Stimulated activated CD4-positive, alpha-beta T cell treated with anti-CD3 and anti-CD28 coated beads, Interleukin-4, amount 100 ng/mL, for 48 hours (primary cell): Measurements from ENCODE around the gene RGS10.
"Not testable (repeated sequence)": the region's sequence is repeated elsewhere in the genome, so short reads cannot be mapped to it uniquely, and the experiment has no call there.

Source experiments
- DNase-seq, 2 donors: peaks; one replicate each; pipeline ENCODE4 v3.0.0-alpha.2; 2020; ENCODE audit warnings: low read depth in 2 of 2

The RGS10 gene

DNA sequence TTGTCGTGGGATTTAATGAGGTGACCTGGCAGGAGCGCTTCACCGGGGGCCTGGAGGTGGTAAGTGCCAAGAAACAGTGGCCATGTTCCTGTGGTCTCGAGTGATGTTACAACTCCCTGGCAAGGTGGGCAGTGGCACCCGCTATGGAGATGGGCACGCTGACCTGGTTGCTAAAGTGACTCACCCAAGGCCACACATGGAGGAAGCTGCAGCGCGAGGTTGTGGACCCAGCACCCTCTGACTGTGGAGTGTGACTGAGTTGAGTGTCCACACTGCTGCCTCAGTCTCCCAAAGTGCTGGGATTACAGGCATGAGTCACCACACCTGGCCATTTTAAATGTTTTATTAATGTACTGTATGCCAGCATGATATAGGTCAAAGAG, 73.2 kb downstream of the RGS10 start:
- no peak for DNase-seq

DNA sequence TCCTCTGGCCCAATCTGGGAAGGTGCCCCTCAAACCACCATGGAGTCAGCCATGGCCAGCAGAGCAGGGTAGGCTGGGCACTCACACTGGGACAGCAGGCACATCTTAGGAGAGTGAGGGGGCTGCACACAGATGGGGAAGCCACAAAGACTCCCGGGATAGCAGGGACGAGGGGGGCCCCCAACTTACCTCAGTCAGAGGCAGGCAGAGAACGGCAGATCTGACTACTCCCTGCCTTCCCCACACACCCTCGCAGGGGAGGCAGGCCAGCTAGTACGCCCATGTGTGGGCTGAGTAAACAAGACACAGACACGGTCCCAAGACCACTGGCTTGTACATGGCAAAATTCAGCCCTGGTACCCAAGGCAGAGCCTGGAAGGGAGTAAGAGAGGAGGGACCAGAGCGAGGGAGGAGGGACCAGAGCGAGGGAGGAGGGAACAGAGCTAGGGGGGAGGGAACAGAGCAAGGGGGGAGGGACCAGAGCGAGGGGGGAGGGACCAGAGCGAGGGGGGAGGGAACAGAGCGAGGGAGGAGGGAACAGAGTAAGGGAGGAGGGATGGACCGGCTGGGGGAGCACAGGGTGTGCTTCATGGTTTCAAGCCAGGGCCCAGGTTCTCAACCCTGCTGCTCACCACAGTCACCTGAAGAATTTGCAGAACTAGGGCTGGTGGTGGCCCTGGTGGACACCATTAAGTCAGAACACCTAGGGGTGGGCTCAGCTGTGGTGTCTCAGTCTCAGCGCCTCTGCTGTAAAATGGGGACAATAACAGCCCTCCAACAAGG, 73.8 kb downstream of the RGS10 start:
- DNase-seq, result no peak

DNA sequence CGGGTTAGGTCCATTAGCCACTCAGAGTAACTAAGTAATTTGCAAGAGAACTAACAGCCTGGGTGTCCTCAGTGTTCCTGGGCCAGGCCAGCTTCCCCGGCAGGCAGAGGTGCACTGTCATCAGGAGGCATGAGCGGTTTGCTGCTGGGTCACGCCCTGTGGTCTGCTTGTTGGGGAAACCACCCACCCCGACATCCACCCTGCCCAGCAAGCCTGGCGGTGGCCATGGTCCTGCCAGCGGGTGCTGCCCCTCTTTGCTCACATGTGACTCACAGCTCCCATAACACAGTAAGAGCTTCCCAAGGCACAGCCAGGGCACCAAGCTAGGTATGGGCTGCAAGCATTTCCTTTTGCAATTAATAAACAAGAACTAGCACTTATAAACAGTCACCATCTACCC, 75.9 kb downstream of the RGS10 start:
- DNase-seq, result peak in 1 of 2 donors; percentile 28

DNA sequence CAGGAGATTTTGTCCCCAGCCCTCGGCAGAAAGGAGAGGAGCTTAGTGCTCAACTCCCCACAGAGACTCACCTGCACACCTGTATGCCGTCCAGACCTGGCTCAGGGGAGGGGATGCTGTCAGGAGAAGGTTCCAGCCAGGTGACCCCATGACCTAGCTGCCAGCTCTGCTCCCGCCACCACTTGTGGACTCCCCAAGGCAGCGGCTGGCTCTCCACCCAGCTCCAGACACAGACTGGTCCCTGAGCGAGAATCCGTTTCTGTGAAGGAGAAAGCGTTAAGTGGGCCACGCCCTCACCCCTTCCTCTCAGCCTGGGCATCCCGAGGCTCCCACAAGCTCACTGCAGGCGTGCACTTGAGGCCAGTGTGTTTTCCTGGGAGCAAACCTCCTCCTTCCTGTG, 76.4 kb downstream of the RGS10 start:
- no peak for DNase-seq

DNA sequence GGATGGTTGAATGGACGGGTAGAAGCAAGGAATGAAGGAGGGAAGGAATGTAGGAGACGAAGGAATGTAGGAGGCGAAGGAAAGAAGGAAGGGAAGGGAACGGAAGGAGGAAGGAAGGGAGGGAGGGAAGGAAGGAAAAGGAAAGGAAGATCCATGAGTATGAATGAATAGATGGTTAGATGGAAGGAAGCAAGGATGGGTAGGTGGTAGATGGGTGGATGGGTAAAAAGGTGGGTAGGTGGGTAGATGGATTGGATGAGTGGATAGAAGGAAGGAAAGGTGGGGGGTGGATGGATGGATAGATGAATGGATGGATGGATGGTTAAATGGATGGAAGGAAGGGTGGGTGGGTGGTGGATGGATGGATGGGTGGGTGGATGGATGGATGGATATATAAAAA, 77.4 kb downstream of the RGS10 start:
- no peak for DNase-seq

DNA sequence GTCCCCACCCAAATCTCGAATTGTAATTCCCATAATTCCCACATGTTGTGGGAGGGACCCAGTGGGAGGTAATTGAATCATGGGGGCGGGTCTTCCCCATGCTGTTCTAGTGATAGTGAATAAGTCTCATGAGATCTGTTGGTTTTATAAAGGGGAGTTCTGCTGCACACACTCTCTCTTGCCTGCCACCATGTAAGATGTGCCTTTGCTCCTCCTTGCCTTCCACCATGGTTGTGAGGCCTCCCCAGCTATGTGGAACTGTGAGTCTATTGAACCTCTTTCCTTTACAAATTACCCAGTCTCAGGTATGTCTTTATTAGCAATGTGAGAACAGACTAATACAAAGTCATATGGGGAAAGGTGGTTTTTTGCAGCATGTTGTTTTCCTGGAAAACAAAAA, 79.3 kb downstream of the RGS10 start:
- DNase-seq, result not testable (repeated sequence)

DNA sequence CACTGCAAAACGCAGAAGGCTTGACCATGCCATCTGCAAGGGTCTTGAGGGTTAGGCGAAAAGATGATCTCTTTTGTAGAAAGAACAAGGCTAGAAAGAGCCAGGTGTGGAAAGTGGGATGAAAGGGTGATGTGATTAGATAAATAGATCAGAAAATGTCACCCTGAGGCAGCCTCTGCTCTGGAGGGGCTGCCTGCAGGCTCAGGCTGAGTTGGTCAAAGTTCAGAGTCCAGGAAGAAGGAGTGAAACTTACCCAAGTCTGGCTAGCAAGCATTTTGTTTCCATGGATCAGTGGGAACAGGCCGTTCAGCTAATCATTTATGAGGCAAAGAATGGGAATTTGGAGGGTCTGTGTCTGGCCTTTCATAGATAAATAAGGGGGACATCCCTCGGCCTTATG, 79.7 kb downstream of the RGS10 start:
- DNase-seq, result no peak

DNA sequence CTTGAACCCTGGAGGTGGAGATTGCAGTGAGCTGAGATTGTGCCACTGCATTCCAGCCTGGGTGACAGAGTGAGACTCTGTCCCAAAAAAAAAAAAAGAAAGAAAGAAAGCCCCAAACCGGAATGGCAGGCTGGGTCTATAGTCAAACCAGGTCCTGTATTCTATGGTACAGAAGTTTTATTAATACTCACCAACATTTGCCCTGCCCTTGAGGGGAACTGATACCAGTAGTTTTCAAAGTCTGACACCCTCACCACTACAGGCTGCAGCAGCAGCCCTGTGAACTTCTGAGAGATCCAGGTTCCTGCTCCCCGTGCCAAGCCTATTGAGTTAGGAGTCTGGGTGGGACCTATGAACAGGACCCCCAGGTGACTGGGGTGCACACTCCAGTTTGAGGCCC, 80.6 kb downstream of the RGS10 start:
- DNase-seq, result no peak

DNA sequence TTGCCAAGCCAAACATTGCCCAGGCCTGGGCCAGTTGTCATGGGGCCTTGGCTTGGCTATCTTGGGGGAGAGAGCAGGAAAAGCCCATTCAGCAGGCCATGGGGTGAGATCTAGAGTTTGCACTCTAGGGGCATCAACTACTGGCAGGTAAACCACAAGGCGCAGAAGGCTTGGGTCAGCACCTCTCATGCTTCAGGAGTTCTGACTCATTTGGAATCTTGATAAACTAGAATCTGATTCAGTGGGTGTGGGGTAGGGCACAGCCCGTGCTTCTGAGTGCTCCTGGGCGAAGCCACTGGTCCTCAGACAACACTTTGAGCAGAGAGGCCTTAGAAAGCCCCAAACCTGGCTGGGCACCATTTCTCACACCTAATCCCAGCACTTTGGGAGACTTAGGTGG, 81.1 kb downstream of the RGS10 start:
- DNase-seq, result no peak

DNA sequence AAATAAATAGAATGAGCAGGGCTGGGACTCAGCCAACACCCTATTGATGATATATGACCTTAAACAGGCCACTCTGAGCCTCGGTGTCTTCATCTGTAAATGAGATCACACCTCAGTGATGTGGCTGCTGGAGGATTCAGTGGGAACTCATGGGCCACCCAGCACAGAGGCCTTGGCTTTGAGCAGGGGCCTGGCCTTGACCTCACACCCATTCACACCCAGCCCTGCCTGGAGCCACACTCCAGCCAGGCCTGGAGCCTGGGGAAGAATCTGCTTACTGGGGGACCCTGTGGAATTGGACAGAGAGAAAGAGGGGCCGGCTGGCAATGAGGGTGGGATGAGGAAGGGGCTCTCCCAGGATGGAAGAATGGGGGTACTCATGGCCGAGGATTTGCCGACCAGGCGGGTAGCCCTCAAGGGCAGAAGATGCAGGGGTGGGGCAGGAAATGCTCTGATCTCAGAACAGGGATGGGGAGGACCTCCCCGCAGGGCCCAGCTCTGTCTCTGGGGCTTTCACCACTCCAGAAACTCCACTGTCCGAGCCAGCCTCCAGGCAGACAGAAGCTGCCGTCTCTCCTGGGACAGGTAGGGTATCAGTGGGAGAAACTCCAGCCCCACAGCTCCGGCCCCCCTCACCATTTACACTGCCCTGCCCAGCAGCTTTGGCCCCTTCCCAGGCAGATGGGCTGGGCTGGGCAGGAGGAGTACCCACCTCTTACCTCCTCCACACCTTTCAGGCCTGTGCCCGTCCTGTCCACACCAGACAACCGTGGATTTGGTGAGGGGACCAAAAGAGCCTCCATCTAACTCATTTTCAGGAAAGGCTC, 81.9 kb downstream of the RGS10 start:
- no peak for DNase-seq

DNA sequence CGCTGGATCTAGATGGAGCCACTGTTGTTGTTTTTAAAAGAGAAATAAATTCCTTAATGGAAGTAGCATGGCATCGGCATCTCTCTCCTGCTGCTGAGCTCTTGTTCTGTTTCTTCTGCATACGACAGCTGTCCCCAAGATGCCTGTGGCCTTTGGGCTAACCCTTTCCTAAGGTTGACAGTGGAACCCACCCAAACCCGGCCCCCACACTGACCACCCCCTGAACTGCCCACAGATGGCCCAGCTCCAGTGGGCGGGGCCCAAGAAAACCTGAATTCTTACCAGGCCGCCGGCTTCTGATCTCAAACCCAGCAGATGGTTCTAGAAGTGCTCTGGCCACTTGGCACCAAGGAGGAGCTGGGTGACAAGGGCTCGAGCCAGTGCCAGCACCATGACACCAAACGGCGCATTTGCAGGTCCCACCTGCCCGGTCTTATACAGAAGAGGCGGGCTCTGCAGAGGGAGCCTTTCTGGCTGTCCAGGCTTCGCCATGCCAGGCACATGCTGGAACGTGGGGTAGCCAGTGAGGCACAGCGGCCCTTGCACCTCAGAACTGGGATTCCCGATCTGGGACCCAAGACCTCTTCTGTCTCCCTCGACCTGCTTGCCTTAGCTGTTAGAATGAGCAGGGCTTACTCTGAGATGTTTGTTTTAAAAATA, 82.7 kb downstream of the RGS10 start:
- no peak for DNase-seq

DNA sequence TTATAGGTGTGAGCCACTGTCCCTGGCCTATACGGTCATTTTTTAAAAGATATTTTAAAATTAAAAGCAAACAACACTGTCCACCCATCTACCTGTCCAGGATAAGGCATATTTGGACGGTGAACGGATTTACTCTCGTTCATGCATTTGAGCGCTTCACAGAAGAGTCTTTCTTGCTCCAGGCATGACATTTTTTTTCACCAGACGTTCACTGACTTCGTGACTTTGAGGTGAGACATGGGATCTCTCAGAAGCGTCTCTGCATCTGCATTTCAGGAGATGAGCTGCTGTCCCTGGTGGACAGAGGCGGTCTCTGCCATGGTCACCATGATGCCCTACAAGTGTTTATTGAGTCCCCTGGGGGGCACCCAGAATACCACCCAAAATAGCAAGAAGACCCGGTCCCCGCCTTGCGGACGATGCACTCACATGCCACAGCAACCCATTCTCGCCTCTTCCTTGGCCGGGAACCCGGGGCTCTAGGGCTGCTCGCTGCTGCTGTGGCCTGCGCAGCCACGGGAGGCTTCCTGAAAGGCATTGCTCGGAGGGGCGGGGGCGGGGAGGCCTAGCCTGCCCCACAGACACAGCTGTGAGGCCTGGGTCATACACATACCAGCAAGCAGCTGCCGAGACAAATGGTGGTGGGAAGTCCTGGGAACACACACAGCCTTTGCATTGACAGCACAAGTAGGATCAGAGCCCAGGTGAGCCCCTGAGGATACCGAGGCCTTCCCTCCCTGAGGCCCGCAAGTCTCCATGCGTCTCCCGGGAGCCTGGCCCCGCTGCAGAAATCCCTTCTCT, 84.4 kb downstream of the RGS10 start:
- DNase-seq, result no peak

DNA sequence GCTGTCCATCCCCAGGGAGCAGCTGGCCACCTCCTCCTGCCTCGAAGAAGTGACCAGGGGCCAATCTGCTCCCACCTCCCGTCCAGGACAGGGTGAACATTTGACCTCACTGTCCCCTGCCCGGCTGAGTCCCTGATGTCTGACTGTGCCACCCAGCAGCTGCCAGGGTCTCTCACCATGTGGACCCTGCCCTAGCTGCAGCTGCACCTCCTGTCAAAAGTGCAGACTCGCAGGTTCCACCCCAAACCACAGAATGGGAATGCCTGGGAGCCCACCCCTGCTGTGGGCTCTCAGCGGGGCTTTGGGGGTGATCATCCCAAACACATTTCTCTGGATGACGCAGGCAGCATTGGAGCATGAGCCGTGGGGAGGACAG, 86.1 kb downstream of the RGS10 start:
- DNase-seq, result no peak

DNA sequence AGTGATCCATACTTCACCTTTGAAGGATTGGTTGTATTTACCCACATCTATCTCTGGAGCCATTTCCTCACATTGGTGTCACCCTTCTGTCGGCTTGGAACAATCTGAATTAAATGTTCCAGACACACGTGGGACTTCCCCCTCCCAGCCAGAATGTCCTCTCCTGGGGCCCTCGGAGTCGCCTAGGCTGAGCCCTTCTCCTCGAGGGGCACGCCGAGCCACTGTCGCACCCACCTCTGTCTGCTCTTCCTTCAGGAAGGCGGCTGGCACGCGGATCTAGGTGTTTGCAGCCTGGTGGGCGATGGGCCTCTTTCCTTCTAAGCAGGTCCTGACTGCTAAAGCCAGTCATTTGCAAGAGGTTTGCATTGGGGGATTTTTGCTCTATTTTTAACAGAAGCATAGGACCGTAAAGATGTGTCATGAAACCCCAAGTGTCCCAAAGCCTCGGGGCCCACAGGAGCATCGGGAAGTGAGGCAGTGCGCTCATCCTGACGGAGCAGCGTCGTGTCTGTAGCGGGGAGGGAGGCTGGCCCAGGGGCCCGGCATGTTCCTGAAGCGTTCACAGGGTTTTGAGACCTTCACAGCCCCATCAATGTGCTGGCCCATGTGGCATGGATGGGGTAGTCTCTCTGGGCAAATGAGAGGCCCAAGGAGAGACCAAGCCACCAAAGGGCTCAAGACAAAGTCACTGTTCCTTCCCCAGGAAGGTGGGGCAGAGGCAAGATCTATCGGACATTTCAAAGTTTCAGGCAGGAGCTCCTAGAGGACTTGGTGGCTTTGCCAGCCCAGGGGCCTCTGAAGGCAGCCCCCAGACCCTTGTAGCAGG, 86.7 kb downstream of the RGS10 start:
- no peak for DNase-seq

DNA sequence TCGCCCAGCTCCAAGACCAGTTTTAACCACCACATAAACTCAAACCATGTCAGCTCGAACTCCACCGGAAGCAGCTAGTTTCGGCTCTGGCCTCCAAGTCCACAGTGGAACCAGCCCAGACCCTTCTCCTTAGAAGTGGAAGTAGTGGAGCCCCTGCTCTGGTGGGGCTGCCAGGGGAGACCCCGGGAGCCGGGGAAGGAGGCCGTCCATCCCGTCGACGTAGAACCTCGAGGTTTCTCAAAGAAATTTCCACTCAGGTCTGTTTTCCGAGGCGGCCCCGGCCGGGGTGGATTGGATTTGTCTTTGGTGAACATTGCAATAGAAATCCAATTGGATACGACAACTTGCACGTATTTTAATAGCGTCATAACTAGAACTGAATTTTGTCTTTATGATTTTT, 87.5 kb downstream of the RGS10 start:
- no peak for DNase-seq

DNA sequence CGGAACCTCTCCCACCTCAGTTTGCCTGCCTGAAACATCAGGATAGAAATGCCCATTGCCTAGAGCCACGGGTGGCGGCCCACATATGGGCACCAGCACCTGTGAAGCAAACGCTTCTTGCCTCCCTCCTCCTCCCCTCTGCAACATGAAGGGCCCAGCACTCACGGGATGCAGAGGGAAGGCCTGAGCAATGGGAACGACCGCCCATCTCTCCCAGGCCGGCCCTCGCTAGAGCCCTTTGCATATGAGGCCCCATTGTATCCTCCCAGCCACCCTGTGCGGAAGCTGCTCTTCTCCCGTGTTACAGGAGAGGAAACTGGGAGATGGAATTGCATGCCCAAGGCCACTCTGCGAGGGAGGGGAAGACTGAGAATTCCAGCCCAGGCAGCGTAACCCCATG, 88.2 kb downstream of the RGS10 start:
- no peak for DNase-seq

DNA sequence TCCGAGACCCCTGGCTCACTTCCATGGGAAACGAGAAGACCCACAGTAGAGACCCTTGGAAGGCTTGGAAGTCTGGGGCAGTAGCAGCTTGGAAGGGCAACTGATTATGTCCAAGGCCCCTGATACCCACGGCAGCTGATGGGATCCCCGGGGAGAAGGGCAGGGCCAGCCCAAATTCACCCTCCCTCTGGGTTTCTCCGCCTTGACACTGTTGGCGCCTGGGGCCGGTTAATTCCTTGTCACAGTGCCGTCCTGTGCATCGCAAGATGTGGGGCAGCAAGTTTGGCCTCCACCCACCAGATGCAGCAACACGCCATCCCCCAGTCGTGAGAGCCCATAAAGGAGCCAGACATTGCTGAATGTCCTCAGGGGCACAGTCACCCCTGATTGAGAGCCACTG, 89.2 kb downstream of the RGS10 start:
- DNase-seq, result no peak

DNA sequence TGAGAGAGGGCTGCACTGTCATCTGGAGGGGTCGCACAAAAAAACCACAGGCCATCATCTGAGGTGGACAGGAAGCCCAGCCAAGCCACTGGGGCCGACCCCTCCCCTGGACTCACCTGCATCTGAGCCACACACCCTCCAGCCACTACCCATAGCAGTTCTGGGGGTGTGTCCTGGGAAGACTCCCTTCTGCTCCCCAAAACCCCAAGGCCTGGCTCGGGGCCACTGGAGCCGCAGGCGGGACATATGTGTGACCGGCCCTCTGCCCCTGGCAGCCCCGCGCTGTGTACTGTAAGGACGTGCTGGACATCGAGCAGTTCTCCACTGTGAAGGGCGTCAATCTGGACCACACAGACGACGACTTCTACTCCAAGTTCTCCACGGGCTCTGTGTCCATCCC, 90.1 kb downstream of the RGS10 start:
- DNase-seq, result no peak

DNA sequence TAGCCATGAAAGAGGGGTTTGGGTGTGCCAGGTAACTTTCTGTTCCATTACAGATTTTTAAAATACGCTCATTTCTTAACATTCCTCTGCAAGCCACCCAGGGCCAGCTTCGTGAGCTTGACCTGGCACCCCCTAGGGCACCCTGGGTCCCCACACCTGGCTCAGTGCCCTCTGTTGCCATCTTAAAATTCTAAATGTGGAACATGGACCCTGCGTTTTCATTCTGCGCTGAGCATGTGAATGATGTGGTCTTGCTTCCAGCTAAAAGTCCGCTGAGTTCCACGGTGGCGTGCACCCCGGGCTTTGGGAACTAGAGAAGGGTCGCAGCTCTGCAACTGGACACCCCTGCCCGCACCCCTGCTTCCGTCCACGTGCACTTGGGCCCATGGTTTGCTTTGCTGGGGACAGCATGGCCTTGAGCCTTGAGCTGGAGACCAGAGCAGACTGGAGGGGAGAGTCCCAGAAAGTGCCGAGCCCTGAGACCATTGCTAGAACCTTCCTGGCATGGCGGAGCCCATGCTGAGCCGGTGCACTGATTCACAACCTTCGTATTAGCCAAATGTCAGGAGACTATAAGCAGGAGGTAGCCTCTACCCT, 91.1 kb downstream of the RGS10 start:
- no peak for DNase-seq

DNA sequence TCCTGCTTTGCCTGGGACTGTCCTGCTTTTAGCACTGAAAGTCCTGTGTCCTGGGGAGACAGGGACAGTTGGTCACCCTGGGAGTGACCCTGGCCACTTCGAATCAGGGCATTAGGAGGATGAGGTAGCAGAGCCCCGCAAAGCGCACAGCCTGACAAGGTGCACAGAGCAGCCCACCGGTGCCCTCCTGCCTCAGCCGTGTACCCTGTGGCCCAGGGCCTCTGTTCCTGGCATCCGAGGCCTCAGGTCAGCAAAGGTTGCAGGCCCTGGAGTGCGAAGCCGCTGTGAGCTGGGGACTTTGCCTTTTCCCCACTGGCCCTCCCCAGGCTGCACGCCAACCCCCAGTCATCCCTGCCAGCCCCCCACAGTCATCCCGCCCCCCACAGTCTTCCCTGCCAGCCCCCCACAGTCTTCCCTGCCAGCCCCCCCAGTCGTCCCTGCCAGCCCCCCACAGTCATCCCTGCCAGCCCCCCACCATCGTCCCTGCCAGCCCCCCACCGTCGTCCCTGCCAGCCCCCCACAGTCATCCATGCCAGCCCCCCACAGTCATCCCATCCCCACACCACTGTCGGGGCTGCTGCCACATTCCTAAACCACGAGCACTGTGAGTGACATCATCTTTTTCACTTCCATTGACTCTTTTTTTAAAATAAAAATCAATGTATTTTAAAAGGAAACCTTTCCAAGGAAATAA, 91.8 kb downstream of the RGS10 start:
- DNase-seq, result no peak
